Measurements from ENCODE around the gene SMIM36.

SMIM36 gene

DNA sequence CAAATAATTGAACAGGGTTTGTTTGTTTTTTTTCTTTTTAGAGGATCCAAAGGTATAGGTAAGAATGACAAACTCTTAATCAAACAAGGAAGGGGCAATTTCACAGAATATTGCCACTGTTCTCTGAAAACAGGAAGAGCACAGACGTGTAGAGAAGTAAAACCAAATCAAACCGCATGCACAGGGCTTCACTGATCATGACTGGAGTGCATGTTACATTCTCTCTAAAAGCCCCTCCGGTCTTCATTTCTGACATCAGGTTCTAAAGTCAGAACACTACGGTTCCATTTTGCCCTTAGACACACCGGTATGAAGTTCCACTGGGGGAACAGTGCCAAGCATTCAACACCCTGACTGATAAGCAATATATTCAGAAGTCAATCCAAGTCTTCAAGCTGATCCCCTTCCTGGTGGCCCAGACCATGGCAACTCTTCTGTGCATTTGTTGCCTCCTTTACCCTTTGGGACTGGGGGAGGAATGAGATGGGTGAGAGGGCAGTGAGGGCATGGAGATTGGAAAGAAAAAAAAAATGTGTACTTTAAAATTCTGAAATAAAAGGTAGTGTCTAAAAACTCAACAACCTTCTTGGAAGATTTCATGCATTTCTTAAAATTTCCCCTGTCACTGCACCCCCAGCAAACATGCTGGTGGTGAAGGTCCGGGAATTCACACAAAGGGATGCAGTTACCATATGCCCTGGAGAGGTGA, 91.0 kb downstream of the SMIM36 start:
- H3K4me3 ChIP-seq (ENCODE audit: low read depth, low read length), result peak overlapping the region; percentile 84
- no peak for TF ChIP-seq CTCF (IDR thresholded peaks at IDR 0.05; ENCODE audit: control insufficient read depth, extremely low read depth, insufficient read depth)
- DNase-seq (ENCODE audit: low read depth), result no peak

DNA sequence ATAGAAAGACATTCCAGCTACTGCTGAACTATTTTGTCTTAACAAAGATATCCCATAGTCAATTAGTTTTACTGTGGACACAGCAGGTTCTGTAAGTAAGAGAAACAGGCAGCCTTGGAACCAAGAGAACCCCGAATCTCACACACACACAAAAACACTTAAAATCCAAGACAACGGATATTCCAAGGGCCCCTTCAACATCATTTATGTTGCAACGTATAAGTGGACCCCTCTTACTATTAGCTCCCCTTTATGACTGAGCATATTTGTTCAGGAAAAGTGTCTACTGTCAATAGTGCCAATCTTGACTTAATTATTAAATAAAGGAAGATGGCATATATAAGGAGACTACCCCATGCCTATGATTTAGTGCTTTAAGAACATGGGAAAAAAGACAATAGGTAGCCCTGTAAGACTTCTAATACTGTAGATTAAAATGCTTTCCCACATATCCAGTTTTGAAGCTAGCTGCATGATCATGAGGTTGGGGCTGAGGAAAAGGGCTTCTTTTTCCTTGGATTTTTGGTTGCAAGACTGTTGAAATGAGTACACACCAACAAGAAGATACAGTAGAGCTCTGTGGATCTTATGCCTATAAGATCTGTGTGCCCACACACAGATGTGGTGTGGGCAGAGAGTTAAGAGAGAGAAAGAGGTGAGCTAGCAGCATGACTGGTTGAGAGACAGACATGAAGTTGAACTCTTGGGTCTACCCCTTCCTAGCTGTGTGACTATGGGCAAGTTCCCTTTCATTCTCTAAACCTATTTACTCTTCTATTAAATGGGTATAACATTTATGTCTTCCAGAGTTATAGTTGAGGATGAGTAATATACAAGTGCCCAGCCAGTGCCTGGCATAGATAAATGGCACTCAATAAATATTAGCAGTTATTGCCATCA, 92.6 kb downstream of the SMIM36 start:
- DNase-seq (ENCODE audit: low read depth), result no peak
- TF ChIP-seq CTCF (IDR thresholded peaks at IDR 0.05; ENCODE audit: control insufficient read depth, extremely low read depth, insufficient read depth), result no peak
- no peak overlapping the region for H3K4me3 ChIP-seq (ENCODE audit: low read depth, low read length)

- no peak overlapping the region for H3K4me3 ChIP-seq (ENCODE audit: low read depth, low read length)
- TF ChIP-seq CTCF (IDR thresholded peaks at IDR 0.05; ENCODE audit: control insufficient read depth, extremely low read depth, insufficient read depth), result no peak
- DNase-seq (ENCODE audit: low read depth), result no peak
Observed at GRCh38 chr17:55417411-55418268, 93.6 kb downstream of the SMIM36 start.

DNA sequence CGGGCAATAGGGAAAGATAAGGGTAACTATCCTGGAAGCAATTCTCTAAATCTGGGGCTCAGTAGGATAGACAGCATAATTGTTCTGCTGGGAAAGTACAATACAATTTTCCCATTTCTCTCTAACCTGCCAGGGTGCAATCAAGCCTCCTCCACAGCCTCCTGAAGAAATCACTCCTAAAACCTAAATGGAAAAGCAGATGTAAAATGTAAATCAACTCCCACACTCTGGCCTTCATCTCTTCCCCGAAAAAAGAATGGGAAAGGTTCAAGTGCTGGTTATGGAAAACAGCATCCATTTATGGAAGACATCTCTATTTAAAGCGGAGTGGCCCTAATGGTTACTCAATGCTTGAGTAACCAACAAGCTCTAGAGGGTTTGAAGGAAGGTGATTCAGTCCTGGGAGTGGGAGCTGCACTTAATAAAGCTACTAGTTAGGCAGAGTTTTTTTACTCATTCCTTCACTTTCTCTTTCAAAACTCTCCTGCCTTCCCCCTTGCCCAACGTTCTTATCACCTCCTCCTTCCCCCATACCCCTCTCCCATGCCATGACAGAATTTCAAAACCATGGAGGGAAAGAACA, 94.7 kb downstream of the SMIM36 start:
- TF ChIP-seq CTCF (IDR thresholded peaks at IDR 0.05; ENCODE audit: control insufficient read depth, extremely low read depth, insufficient read depth), result no peak
- DNase-seq (ENCODE audit: low read depth), result no peak

GRCh38 chr17:55416000-55416399, 95.3 kb downstream of the SMIM36 start:
- no peak for DNase-seq (ENCODE audit: low read depth)
- H3K4me3 ChIP-seq (ENCODE audit: low read depth, low read length), result no peak overlapping the region

More for the DNA sequence above, 94.7 kb downstream of the SMIM36 start:
- H3K4me3 ChIP-seq (ENCODE audit: low read depth, low read length), result no peak overlapping the region

More at GRCh38 chr17:55416000-55416399, 95.3 kb downstream of the SMIM36 start:
- TF ChIP-seq CTCF (IDR thresholded peaks at IDR 0.05; ENCODE audit: control insufficient read depth, extremely low read depth, insufficient read depth), result no peak

Data from LNCaP clone FGC (cell line).